Measurements from ENCODE around the gene TMPO.
A peak's percentile ranks its signal among the peaks of the same experiment; 100 is the strongest.
"Not testable (repeated sequence)": the region's sequence is repeated elsewhere in the genome, so short reads cannot be mapped to it uniquely, and the experiment has no call there.

The TMPO gene

DNA sequence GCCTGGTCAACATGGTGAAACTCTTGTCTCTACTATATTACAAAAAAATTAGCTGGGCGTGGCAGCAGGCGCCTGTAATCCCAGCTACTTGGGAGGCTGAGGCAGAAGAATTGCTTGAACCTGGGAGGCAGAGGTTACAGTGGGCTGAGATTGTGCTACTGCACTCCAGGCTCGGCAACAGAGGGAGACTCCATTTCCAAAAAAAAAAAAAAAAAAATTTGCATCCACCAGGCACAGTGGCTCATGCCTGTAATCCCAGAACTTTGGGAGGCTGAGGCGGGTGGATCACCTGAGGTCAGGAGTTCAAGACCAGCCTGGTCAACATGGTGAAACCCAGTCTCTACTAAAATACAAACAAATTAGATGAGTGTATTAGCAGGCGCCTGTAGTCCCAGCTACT is 3.6 kb upstream of the TMPO start:
- not testable (repeated sequence) for DNase-seq

DNA sequence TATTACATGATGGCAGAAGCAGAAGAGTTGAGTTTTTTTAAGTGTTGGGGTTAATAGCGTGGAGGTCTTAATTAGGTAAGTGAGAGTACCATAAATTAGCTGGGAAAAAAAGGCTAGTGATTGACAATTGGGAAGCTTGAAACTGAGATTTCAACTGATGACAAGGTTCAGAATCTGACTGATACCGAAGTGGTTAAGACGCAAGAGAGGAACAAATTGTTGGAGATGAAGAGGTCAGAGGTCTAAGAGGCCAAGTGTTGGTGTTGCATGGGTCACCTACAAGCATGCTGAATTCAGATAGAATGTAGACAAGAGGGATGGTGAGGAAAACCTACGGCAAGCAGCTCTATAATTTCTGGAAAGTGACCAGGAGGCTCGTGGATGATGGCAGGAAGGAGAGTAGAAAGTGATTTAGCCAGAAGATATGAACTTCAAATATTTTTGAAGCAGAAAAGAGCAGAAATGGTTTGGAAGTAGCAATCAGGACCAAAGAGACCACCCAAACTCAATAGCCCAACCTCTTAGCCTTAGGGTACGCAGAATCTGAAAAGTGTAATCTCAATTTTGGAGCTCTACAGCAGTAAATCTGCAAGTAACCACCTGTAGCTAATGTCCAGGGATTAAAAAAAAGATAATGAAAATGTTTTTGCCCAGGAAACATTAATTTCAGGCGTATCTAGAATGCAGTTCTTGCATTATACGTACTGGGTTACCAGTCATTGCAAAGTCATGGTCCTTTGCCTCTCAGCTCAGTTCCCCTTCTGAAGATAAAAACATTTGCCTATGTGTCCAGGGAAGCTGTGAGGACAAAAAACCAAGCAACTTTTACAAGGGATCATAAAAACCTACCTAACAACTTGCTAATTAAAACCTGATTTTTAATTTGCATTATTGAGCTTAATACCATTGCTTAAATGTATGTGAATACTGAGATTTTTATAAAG is 1.7 kb upstream of the TMPO start:
- no peak for DNase-seq

- DNase-seq: no peak
Measured at GRCh38 chr12:98514982-98515286, 456 bp upstream of the TMPO start.

- peak; percentile 67 for DNase-seq
Measured at GRCh38 chr12:98516111-98516873, 902 bp downstream of the TMPO start.

DNA sequence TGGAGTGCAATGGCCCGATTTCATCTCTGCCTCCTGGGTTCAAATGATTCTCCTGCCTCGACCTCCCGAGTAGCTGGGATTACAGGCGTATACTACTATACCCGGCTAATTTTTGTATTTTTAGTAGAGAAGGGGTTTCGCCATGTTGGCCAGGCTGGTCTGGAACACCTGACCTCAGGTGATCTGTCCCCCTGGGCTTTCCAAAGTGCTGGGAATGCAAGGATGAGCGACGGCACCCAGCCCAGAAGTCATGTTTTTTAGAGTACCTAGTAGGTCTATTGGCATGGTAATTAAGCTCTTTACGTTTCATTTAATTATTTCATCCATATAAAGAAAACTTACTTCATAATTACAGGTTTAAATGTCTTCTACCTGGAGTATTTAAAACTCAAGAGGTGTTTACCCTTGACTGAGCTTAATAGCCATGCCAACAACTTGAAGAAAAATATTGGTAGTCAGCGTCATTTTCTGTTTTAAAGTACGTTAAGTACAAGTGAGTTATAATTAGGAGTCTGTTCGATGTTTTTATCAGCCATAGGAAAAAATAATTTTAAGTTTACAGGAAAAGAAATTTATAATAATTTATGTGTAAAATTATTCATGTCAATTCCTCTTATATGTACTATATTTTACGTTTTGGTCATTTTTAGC is 4.0 kb downstream of the TMPO start:
- DNase-seq: no peak

DNA sequence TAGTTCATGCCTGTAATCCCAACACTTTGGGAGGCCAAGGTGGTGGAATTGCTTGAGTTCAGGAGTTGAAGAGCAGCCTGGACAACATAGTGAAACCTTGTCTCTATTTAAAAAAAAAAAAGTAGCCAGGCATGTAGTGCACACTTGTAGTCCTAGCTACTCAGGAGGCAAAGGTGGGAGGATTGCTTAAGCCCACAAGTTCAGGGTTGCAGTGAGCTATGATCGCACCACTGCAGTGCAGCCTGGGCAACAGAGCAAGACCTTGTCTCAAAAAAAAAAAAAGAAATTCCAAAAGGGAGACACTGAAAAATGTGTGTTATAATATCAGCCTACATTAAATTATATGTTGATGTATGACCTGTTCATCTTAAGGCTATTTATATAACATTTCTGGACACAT is 14.7 kb downstream of the TMPO start:
- DNase-seq: no peak

- DNase-seq: no peak
Measured at GRCh38 chr12:98532687-98533304, 17.4 kb downstream of the TMPO start.

DNA sequence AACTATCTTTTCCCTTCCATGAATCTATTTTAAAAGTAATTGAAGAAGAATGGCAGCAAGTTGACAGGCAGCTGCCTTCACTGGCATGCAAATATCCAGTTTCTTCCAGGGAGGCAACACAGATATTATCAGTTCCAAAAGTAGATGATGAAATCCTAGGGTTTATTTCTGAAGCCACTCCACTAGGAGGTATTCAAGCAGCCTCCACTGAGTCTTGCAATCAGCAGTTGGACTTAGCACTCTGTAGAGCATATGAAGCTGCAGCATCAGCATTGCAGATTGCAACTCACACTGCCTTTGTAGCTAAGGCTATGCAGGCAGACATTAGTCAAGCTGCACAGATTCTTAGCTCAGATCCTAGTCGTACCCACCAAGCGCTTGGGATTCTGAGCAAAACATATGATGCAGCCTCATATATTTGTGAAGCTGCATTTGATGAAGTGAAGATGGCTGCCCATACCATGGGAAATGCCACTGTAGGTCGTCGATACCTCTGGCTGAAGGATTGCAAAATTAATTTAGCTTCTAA is 18.4 kb downstream of the TMPO start:
- DNase-seq: no peak

DNA sequence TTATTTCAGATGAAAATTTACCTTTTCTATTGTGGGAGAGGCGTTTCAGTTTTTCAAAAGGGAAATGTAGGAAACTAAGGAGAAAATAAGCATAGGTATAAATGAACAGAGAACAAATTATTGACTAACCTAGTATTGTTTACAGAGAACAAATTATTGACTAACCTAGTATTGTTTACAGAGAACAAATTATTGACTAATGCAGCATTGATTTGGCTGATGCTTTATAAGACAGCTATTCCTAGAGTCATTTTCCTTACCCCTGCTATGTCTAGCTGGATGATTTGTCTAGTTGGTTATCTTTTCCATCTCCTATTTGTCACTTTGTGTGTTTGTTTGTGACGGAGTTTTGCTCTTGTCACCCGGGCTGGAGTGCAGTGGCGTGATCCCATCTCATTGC is 22.6 kb downstream of the TMPO start:
- no peak for DNase-seq

DNA sequence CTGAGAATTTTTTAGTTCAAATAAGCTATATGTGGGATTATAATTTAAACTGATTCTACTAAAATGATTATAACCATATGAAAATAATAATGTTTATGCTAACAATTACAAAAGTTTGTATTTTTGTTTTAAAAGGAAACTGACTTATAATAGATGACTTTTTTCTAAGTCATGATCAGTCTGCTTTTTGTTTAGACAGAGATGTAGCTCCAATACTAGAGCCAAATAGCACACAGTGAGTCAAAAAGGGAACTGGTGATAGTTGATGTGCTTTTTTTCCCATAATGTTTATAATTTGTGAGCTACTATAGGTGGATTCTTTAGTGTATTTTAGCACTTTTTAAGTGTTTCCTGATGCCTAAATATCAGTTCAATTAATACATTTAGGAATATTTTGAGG is 28.3 kb downstream of the TMPO start:
- DNase-seq: no peak

DNA sequence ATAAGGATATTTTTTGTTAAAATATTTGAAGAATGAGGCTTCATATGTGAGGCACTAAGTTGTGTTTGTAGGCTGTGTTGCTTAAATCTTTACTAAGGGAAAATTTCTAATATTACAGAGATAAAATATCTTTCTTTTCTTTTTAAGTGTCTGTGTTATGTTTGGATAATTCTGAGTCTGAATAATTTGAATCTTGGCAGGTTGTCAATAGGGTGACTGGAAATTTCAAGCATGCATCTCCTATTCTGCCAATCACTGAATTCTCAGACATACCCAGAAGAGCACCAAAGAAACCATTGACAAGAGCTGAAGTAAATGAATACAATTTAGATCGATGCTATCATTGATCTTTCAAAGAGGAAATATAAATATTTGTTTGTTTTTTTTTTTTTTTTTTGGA is 29.4 kb downstream of the TMPO start:
- no peak for DNase-seq

DNA sequence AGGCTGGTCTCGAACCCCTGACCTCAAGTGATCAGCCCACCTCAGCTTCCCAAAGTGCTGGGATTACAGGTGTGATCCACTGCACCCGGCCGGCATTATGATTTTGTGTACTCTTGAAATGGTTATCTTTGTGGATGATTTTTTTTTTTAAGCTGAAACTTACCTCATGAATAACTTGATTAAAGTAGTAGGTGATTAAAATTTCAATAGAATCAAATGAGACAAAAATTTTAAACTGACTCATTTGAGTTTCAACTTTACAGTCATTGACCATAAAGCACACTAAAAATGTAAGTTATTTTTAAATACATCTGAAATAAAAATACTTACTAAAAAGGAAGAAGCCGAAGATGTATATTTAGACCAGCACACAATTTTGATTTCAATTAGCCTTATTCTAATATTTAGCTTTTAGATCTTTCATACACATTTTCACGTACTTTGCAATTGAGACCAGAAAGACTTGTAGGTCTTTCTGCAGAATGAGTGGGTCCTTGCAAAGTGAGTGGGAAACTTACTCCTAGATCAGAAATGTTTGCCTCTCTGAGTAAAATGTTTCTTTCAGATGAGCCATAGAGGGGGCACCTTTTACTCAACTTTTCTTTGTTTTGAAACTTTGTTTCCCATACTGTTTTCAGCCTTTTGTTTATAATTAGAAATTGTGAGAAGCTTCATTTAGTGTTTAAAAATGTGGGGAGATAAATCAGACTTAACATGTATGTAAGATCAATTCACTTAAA is 34.2 kb downstream of the TMPO start:
- DNase-seq: no peak

GRCh38 chr12:98551787-98552186 is 36.4 kb downstream of the TMPO start:
- no peak for DNase-seq

DNA sequence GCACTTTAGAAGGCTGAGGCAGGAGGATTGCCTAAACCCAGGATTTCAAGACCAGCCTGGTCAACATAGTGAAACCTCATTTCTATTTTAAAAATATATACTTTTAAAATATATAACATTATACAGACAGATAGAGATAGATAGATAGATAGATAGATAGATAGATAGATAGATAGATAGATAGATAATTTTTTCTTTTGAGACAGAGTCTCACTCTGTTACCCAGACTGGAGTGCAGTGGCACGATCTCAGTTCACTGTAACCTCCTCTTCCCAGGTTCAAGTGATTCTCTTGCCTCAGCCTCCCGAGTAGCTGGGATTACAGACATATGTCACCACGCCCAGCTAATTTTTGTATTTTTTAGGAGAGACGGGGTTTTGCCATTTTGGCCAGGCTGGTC is 42.7 kb downstream of the TMPO start:
- not testable (repeated sequence) for DNase-seq

DNA sequence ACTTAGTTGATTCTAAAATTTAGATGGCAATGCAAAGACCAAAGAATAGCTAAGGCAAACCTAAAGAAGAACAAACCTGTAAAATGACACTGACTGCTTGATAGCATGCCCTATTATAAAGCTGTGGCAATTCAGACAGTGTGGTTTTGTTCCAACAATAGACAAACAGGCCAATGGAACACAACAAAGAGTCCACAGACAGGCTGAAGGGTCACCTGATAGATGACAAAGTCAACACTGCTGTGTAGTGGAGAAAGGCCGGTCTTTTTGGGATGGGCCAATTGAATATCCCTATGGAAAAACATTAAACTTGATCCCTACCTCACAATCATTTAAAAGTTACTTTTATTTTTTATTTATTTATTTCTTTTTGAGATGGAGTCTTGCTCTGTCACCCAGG is 44.3 kb downstream of the TMPO start:
- no peak for DNase-seq

- DNase-seq: no peak
Measured at GRCh38 chr12:98561846-98562245, 46.5 kb downstream of the TMPO start.

DNA sequence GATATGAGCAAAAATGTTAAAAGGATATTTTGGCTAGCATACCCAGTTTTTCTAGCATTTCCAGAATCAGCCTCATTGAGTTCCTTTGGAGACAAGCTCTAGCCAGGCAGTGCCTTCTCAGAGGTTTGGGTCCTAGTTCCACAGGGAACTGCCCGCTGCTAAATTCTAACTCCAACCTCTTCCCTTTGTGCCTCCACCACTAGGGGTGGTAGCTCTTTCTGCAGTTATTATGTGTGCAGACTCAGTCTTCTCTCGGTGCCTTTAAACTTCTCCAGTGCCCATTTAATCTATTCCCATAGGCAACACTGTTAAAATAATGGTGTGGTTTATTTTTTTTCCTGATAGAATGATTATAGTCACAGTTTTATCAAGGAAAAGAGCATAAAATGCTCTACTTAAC is 56.6 kb downstream of the TMPO start:
- DNase-seq: no peak

DNA sequence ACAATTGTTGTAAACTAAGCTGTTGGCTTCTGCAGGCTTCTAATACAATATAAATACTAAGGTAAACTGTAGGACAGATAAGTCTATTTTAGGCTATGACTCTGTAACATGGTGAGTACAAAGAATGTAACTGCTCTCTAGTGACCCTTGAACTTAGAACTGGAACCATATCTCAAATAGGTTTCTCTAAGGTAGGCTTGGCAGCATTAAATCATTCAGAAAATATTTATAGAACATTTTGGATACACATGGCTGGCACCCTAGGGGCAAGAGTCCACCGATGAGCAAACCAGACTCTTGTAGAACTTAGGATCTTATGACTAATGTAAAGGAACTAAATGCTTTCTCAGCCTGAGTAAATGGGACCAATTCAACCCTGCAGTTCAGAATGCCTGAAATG is 58.7 kb downstream of the TMPO start:
- no peak for DNase-seq

- no peak for DNase-seq
Measured at GRCh38 chr12:98575013-98575412, 59.6 kb downstream of the TMPO start.

- not testable (repeated sequence) for DNase-seq
Measured at GRCh38 chr12:98576795-98577194, 61.4 kb downstream of the TMPO start.

DNA sequence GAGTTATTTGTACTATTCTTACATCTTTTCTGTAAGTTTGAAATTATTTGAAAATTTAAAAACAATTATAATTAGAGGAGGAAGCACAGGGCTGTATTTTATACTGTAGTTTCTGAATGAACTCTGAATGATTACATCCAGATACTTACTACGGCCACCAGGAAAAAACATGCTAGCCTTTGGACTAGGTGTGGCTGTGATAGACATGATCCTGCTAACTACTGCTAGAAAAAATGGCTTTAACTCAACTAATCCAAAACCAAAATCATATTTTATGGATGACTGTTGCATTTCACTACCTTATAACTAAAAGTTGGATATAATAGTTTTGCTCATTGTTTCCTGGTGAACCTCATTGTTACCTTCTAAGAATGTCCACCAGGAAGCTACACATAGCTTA is 63.0 kb downstream of the TMPO start:
- no peak for DNase-seq

- no peak for DNase-seq
Measured at GRCh38 chr12:98578821-98579220, 63.4 kb downstream of the TMPO start.
